Subcutaneous adipose tissue (tissue), 4 donors: Measurements from ENCODE around the gene VAPA. TPM values are rescaled to one million over a fixed set of nuclear protein-coding genes. Genes with fewer than 3 reads are reported as not detected.

Source experiments
- total RNA-seq, 4 donors: library from RNA; depleted of rRNA; stranded (reverse); fragments of >200 nt; gene quantifications; one replicate each; pipeline ENCODE4 v1.1.0, GENCODE V29; 2016
- TF ChIP-seq, protein P1 (sequence below): fragments of 450-650 bp; IDR thresholded peaks from one replicate; pipeline ENCODE4 v1.5.1; 2016; ENCODE audit warnings: low read depth, mild to moderate bottlenecking, control low read depth, antibody characterized with exemption, moderate library complexity

VAPA gene
- total RNA-seq, 4 donors from 2014 or later, result 176 to 282 (median 249) TPM

DNA sequence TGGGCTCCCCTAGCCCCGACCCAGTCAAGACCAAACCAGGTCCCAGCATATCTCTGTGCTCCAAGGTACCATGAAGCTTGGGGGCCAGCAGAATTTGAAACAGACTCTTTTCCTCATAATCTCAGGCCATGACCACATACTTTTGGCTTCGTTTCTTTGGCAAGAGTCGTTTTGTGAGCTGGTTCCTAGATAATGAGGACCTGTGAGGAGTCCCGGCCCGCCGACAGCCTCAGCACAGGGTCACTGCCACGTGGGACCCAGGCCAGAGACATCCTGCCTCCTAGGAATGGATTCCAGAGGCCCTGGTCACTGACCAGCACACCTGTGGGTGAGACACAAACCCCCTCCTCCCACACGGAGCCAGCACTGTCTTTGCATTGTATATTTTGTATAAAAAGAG is 73.5 kb downstream of the VAPA start:
- TF ChIP-seq, protein P1, sequence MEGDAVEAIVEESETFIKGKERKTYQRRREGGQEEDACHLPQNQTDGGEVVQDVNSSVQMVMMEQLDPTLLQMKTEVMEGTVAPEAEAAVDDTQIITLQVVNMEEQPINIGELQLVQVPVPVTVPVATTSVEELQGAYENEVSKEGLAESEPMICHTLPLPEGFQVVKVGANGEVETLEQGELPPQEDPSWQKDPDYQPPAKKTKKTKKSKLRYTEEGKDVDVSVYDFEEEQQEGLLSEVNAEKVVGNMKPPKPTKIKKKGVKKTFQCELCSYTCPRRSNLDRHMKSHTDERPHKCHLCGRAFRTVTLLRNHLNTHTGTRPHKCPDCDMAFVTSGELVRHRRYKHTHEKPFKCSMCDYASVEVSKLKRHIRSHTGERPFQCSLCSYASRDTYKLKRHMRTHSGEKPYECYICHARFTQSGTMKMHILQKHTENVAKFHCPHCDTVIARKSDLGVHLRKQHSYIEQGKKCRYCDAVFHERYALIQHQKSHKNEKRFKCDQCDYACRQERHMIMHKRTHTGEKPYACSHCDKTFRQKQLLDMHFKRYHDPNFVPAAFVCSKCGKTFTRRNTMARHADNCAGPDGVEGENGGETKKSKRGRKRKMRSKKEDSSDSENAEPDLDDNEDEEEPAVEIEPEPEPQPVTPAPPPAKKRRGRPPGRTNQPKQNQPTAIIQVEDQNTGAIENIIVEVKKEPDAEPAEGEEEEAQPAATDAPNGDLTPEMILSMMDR, result no peak

GRCh38 chr18:9987931-9988330 is 74.1 kb downstream of the VAPA start:
- TF ChIP-seq, protein P1, result no peak

- TF ChIP-seq, protein P1, result no peak
These were observed 74.8 kb downstream of the VAPA start for GRCh38 chr18:9988665-9989064.

GRCh38 chr18:9989481-9989880 is 75.7 kb downstream of the VAPA start:
- TF ChIP-seq, protein P1, result no peak

DNA sequence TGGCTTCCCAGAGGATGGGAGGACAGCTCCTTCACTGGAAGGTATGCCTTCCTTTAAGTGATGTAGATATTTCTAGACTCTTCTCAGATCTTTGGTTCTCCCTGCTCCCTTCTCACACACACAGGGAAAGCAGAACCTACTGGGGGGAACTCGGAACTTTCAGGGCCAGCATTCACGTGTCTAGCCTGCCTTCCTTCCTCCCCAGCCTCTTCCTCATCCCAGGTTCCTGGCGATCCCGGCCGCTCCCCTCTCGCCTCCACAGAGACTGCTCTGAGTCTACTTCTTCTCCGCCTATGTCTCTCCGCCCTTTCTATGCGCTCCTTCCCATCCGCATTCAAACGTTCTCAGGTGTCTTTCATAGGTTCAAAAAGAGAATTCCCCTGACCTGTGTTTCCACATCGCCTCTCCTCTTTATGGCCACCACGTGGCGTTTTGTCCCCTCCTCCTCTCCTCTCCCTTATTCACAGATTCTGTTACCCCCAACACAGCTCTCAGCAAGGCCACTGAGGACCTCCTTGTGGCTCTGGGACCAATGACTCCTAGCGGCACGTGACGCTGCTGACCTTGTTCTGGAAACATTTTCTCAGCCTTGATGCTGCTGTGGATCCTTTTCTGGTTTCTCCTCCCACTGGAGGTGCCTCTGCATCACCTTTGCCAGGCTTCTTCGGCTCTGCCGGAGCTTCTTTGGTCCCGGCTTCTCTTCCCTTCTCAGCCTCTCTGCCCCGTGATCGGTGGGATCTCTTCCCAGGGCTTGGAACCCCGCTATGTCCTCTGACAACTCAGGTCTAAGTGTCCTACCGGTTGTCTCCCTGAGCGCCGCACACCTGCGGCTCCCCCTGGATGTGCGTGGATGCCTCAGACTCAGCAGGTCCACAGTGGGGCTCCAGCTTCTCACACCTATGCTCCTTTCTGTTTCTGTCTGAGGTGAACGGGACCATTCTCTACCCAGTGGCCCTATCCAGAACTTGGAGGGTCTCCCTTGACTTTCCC is 77.5 kb downstream of the VAPA start:
- TF ChIP-seq, protein P1, result no peak

DNA sequence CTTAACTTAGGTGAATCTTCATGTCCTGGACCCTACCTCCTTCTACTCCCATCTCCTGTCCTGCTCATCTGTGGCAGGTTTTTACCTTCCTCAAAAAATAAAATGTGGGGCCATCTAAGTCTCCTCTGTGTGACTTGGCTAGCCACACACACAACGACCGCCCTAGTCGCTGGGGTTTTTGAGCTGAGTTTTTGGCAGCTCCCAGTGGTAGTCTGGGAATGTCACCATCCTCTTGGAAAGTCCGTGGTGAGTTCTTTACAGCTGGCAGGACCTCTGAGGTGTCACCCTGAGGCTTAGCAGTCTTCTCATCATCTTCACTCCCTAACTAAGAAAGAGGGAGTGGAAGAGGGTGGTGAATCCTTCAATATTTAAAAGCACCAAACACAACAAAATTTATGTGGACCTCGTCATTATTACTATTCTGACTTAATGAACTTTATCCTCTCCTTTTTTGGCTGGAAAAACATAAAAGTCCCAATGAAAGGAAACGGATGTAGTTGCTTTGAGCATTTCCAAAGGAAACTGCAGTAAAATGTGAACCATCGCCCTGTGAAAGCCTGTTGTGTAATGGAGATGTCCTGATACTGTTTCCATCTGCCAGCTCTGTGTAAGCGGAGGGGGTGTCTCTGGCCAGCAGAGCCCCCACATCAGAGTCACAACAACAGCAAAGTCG is 78.6 kb downstream of the VAPA start:
- TF ChIP-seq, protein P1, result no peak

DNA sequence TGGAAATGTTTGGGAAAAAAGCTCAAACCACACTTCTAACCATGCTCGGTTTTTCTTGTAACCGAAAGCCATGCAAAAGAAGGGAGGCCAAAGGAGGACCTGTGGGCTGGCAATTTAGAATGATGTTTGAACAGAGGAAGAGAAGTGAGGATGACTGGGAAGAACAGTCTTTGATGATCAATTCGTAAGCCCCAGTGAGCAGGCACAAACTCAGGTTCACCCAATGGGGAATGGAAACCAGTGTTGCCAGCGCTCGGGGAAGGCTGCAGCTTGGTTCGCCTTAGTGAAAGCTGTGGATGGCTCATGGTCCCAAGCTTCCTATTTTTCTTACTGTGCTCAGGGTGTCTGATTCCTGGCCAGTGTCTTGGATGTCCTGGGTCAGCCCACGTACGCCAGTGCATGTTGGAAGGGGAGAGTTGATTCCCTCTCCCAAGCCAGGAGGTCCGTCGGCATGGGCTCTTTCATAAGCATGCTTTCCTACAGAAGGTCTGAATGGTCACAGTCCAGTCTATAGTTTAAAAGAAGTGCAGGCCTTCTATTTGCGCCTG is 79.2 kb downstream of the VAPA start:
- TF ChIP-seq, protein P1, result no peak
